Dendritic cell treated with granulocyte-macrophage colony-stimulating factor and Interleukin-4, amounts not matched to agents 40 ng/mL and 50 ng/mL, for 4 days (primary cell): ENCODE results near the gene TTLL5.

ENCODE experiments used
- H3K27ac Mint-ChIP-seq: one replicate; pipeline ENCODE4 v1.8.0; 2022; ENCODE audit warnings: mild to moderate bottlenecking, mixed read lengths
- H3K27me3 Mint-ChIP-seq: one replicate; pipeline ENCODE4 v1.8.0; 2022; ENCODE audit warnings: mild to moderate bottlenecking, mixed read lengths
- H3K36me3 Mint-ChIP-seq: one replicate; pipeline ENCODE4 v1.8.0; 2022; ENCODE audit warnings: low read depth, mixed read lengths
- H3K4me1 Mint-ChIP-seq: one replicate; pipeline ENCODE4 v1.8.0; 2022; ENCODE audit warnings: low read depth, mixed read lengths
- H3K4me3 Mint-ChIP-seq: one replicate; pipeline ENCODE4 v1.8.0; 2022; ENCODE audit warnings: mild to moderate bottlenecking, moderate library complexity, mixed read lengths
- H3K9me3 Mint-ChIP-seq: one replicate; pipeline ENCODE4 v1.8.0; 2022; ENCODE audit warnings: mixed read lengths
- intact Hi-C: fragments of 100-400 bp; cut with micrococcal nuclease; formaldehyde crosslinking; loops from one replicate; pipeline ENCODE4 v1.15.0; 2022

The TTLL5 gene

GRCh38 chr14:75660630-75661498, at the start of gene TTLL5, which contains the start of gene ERG28:
TTLL5 (plus strand) TSS chr14:75661246; CDS start chr14:75663150, 1,904 bp downstream.
ERG28 (minus strand) TSS chr14:75660876; CDS start chr14:75657502, 3,374 bp downstream.
- intact Hi-C loops, result no loop called here
- H3K36me3 Mint-ChIP-seq, result peaks cover 33% of the 10 kb centered on the region
- no peaks in the 10 kb centered on the region for H3K27me3 Mint-ChIP-seq

GRCh38 chr14:75612157-75612556, 48.9 kb upstream of the TTLL5 start:
- Mint-ChIP-seq H3K27me3 (no peaks in the 10 kb centered on the region), H3K27ac (peak overlapping the region; percentile 94), H3K4me1 (peaks cover 93% of the 10 kb centered on the region), H3K4me3 (no peak overlapping the region), H3K36me3 (peaks cover 77% of the 10 kb centered on the region), H3K9me3 (peaks cover 23% of the 10 kb centered on the region)
- intact Hi-C loops, result no loop called here

More at GRCh38 chr14:75660630-75661498, at the start of gene TTLL5, which contains the start of gene ERG28:
- Mint-ChIP-seq H3K9me3 (no peaks in the 10 kb centered on the region), H3K4me3 (peak within 1 kb of the TSS; percentile 91), H3K4me1 (peaks cover 20% of the 10 kb centered on the region), H3K27ac (peak within 1 kb of the TSS; percentile 84)

DNA sequence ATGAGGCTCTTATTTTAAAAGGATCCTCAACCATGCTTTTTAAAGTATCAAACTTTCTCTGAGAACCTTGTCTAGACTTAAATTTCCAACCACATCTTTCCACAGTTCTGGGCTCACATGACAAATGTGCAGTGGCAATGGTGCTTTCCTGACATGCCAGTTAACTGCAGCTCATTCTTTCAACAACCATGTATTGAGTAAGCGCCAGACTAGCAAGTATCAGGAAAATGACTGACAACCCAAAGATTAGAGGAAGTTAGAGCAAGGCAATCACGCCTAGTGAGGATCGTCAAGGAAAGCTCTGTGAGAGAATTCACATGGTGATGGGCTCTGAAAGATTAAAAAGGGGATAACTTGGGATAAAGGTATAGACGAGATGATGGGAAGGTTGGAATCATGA, 46.9 kb upstream of the TTLL5 start:
- H3K9me3 Mint-ChIP-seq, result peaks cover 17% of the 10 kb centered on the region
- peak overlapping the region; percentile 94 for H3K27ac Mint-ChIP-seq
- H3K27me3 Mint-ChIP-seq, result no peaks in the 10 kb centered on the region
- H3K4me1 Mint-ChIP-seq, result peaks cover 89% of the 10 kb centered on the region
- intact Hi-C loops, result loop anchor here (2.0 kb wide), 1 partner anchor 13 kb away; no protein-coding TSS in a partner anchor
- H3K36me3 Mint-ChIP-seq, result peaks cover 70% of the 10 kb centered on the region
- H3K4me3 Mint-ChIP-seq, result peak overlapping the region; percentile 61

DNA sequence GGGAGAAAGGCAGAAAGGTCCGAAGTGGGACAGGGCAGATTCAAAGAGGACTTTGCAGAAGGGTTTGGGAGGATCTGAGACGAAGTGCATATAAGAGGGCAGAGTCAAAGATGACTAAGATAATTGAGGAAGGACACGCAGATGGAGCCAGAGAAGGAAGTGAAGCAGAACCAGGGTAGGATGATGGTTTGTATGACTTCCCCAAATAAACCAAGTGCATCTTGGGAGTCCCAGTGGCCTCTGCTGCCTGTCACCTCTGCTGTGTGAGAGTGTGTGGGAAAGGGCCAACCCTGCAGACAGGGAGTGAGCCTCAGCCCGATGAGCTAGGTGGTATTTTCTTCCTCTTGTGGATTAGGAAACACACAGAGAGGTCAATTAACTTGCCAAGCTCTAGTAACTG, 45.8 kb upstream of the TTLL5 start:
- Mint-ChIP-seq H3K27ac (peak overlapping the region; percentile 94), H3K27me3 (no peaks in the 10 kb centered on the region), H3K4me1 (peaks cover 89% of the 10 kb centered on the region), H3K36me3 (peaks cover 70% of the 10 kb centered on the region), H3K9me3 (peaks cover 17% of the 10 kb centered on the region), H3K4me3 (peak overlapping the region; percentile 27)
- intact Hi-C loops, result loop anchor here (1.0 to 2.0 kb wide), 2 partner anchors 14 to 37 kb away; partner anchors contain the start of gene FLVCR2

- Mint-ChIP-seq H3K27me3 (no peaks in the 10 kb centered on the region), H3K9me3 (peaks cover 3% of the 10 kb centered on the region), H3K36me3 (peaks cover 67% of the 10 kb centered on the region), H3K4me1 (peaks cover 80% of the 10 kb centered on the region), H3K4me3 (no peak overlapping the region), H3K27ac (peak overlapping the region; percentile 84)
- intact Hi-C loops, result no loop called here
These were observed 41.5 kb upstream of the TTLL5 start for GRCh38 chr14:75619548-75619947.

DNA sequence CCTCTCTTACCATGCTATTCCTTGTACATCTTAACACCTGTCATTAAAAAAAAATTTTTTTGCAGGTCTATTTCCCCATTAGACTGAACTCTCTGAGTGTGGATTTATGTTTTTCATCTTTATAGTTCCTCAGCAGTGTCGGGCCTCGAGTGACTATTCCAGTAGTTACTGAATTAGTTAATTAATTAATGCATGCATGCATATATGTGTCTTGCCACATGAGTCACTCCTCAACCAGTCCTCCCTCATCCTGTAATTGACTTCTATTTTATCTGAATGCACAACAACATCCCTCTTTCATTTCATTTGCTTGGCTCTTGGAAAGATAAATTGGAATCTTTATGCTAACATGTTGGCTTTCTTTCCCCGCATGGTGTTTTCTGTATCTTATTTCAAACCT, 36.0 kb upstream of the TTLL5 start:
- Mint-ChIP-seq H3K27me3 (no peaks in the 10 kb centered on the region), H3K9me3 (no peaks in the 10 kb centered on the region), H3K4me1 (peaks cover 59% of the 10 kb centered on the region), H3K27ac (peak overlapping the region; percentile 40), H3K4me3 (no peak overlapping the region), H3K36me3 (peaks cover 87% of the 10 kb centered on the region)
- intact Hi-C loops, result no loop called here

DNA sequence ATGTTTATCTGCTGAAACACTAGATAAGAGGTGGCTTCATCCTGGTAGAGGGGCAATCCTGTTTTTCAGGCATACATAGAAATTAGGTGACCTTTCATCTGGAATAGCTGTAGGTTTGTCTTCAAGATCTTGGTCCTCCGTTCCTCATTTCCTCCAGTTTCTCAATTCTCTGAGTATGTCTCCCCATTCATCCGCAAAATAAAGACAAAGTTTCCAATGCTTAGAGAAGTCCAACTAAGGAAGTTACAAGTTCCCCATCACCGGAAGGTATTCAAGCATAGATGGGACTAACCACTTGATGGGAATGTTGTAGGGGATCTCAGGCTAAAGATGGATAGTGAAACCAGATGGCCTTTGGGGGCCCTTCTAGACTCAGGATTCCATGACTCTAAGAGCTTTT, 34.6 kb upstream of the TTLL5 start:
- Mint-ChIP-seq H3K27ac (no peak overlapping the region), H3K36me3 (peaks cover 87% of the 10 kb centered on the region), H3K4me1 (peaks cover 45% of the 10 kb centered on the region), H3K27me3 (no peaks in the 10 kb centered on the region), H3K9me3 (no peaks in the 10 kb centered on the region), H3K4me3 (no peak overlapping the region)
- intact Hi-C loops, result no loop called here

- Mint-ChIP-seq H3K4me1 (peaks cover 40% of the 10 kb centered on the region), H3K4me3 (no peak overlapping the region), H3K27me3 (no peaks in the 10 kb centered on the region), H3K36me3 (peaks cover 87% of the 10 kb centered on the region), H3K9me3 (no peaks in the 10 kb centered on the region), H3K27ac (no peak overlapping the region)
- intact Hi-C loops, result no loop called here
These were observed 34.2 kb upstream of the TTLL5 start for GRCh38 chr14:75626863-75627262.

GRCh38 chr14:75627406-75627805, 33.6 kb upstream of the TTLL5 start:
- Mint-ChIP-seq H3K36me3 (peaks cover 85% of the 10 kb centered on the region), H3K27me3 (no peaks in the 10 kb centered on the region), H3K27ac (no peak overlapping the region), H3K4me3 (no peak overlapping the region), H3K4me1 (peaks cover 37% of the 10 kb centered on the region), H3K9me3 (no peaks in the 10 kb centered on the region)
- intact Hi-C loops, result no loop called here

DNA sequence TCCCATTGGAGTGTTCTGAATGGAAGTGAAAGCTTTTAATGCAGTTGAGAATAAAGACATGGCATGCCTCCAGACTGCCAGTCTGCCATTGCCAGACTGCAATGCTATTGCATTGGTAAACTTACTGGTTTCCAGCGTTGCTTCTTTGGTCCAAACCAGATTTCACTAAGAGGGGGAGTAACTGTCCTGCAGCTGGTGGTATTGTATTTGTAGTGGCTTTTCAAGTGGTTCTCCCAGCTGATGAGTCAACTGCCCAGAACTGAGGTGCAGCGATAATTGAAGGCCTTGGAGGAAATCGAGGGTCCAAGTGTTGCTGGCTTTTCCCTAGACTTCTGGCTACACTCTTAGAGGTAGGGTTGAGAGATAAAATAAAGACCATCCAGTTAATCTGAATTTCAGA, 32.2 kb upstream of the TTLL5 start:
- H3K36me3 Mint-ChIP-seq, result peaks cover 90% of the 10 kb centered on the region
- no peak overlapping the region for H3K27ac Mint-ChIP-seq
- H3K27me3 Mint-ChIP-seq, result no peaks in the 10 kb centered on the region
- no peaks in the 10 kb centered on the region for H3K9me3 Mint-ChIP-seq
- no peak overlapping the region for H3K4me3 Mint-ChIP-seq
- H3K4me1 Mint-ChIP-seq, result peaks cover 30% of the 10 kb centered on the region
- intact Hi-C loops, result no loop called here

DNA sequence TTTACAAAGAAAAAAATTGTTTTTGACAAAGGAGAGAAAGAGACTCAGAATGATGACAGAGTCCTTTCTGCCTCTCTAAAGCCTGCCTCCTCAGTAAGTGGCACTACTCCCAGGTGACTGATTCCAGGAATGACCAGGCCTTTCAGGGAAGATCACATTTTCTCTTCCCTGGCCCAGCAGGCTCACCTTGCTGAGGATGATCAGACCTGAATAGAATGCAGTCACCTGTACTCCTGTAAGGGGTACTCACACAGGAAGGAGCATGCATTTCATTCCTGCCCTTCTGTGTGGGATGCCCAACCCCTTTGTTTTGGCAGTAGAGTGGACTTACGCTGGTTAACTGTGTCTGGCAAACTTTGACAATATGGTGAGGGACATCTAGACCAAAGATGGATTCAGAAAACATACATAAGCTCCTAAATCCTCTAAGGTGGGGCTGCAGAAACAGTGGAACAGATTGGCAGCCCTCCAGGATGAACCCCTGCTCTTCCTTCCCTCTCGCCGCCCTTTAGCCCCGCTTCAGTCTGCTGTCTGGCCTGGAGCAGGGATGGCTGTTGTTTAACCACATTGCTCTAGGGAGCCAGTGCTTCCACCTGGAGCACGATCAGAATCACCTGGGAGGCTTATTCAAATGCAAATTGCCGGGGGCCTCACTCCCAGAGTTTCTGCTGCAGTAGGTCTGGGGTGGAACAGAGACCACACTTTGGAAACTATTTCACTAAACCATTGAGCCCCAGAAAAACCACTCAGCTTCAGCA, 30.2 kb upstream of the TTLL5 start:
- intact Hi-C loops, result no loop called here
- Mint-ChIP-seq H3K4me1 (peaks cover 13% of the 10 kb centered on the region), H3K36me3 (peaks cover 90% of the 10 kb centered on the region), H3K4me3 (no peak overlapping the region), H3K27ac (no peak overlapping the region), H3K9me3 (no peaks in the 10 kb centered on the region), H3K27me3 (no peaks in the 10 kb centered on the region)

DNA sequence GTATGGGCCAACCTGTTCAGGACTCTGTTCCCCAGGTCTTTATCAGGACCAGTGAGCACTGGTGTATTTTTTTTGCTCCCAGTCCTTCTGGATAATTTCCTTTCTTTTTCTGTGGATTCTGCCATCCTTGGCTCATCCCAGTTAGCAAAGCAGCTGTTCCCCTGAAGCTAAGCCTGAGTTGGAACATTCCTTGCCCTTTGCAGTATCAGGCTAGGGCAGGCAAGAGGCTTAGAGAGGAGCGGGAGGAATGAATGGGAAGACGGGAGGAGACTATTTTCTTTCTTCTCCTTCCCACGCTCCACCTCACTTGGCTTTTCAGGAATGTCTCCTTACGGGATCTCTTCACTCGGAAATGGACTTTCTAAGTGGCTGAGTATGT, 29.6 kb upstream of the TTLL5 start:
- H3K27ac Mint-ChIP-seq, result no peak overlapping the region
- no peaks in the 10 kb centered on the region for H3K9me3 Mint-ChIP-seq
- H3K27me3 Mint-ChIP-seq, result no peaks in the 10 kb centered on the region
- peaks cover 8% of the 10 kb centered on the region for H3K4me1 Mint-ChIP-seq
- peaks cover 90% of the 10 kb centered on the region for H3K36me3 Mint-ChIP-seq
- intact Hi-C loops, result no loop called here
- no peak overlapping the region for H3K4me3 Mint-ChIP-seq

DNA sequence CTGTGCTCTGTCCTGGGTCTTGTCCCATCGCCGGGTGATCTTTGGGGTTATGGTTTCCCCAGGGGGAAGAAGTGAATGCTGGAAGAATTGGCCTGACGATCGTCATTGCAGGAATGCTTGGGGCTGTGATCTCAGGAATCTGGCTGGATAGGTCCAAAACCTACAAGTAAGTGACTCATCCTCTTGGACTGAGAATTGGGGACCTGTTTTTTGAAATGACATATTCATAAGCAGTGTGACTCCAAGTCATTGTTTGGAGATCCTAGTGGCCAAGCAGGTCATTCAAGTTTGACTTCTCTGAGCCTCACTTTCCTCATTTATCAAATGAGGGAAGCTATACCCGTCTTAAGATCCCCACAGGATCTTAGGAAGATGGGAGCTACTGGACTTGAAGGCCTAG, 26.2 kb upstream of the TTLL5 start:
- no peak overlapping the region for H3K27ac Mint-ChIP-seq
- H3K4me1 Mint-ChIP-seq, result peaks cover 11% of the 10 kb centered on the region
- H3K27me3 Mint-ChIP-seq, result no peaks in the 10 kb centered on the region
- peaks cover 95% of the 10 kb centered on the region for H3K36me3 Mint-ChIP-seq
- no peak overlapping the region for H3K4me3 Mint-ChIP-seq
- no peaks in the 10 kb centered on the region for H3K9me3 Mint-ChIP-seq
- intact Hi-C loops, result no loop called here

DNA sequence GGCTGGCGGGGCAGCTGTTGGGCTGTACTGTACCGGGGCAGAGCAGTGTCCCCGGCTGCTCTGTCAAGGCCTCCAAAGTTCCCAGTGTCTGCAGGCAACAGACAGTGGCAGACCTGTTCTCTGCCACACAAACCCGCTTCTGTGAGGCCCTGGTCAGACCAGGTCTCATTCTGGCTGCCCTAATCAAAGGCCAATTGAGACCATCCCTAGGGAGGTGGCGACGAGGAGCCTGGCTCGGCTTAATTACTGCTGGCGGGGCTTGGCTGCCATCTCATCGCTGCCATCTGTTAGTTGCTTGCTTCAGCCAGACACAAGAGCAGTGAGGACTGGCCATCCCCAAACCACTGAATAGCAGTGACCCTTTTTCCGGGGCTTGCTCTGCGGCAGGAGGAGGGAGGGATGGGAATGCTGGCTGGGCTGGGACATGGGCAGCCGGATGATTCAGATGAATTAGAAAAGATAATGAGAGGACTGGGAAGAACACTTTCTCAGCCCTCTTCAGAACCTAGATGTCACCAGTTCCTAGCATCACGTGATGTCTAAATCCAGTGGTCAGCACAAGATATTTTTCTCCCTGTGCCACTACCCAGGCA, 24.9 kb upstream of the TTLL5 start:
- intact Hi-C loops, result no loop called here
- H3K4me3 Mint-ChIP-seq, result no peak overlapping the region
- H3K9me3 Mint-ChIP-seq, result no peaks in the 10 kb centered on the region
- no peaks in the 10 kb centered on the region for H3K27me3 Mint-ChIP-seq
- H3K27ac Mint-ChIP-seq, result no peak overlapping the region
- H3K4me1 Mint-ChIP-seq, result peaks cover 11% of the 10 kb centered on the region
- H3K36me3 Mint-ChIP-seq, result peaks cover 95% of the 10 kb centered on the region
